AG10803 (cell line): ENCODE results near the gene IP6K3.

Source experiments
- DNase-seq: peaks from one replicate; pipeline ENCODE4 v3.0.0; 2010; ENCODE audit warnings: low read depth
- H3K4me3 ChIP-seq: 2 replicates; pipeline ENCODE4 v1.5.1; 2011; ENCODE audit warnings: mild to moderate bottlenecking, low read length, control low read depth
- CTCF ChIP-seq: conservative IDR thresholded peaks from 2 replicates; pipeline ENCODE4 v1.5.1; 2011; ENCODE audit warnings: mild to moderate bottlenecking, low read length, control low read depth, inconsistent platforms

Gene IP6K3

GRCh38 chr6:33720998-33721397 lies 25.7 kb downstream of the IP6K3 start:
- DNase-seq, result no peak

GRCh38 chr6:33719326-33719987 lies 27.2 kb downstream of the IP6K3 start:
- DNase-seq, result no peak
- no peak overlapping the region for H3K4me3 ChIP-seq
- no peak for TF ChIP-seq CTCF

More at GRCh38 chr6:33720998-33721397, 25.7 kb downstream of the IP6K3 start:
- no peak overlapping the region for H3K4me3 ChIP-seq
- TF ChIP-seq CTCF, result no peak

GRCh38 chr6:33718713-33719112 lies 28.0 kb downstream of the IP6K3 start:
- no peak for TF ChIP-seq CTCF
- no peak overlapping the region for H3K4me3 ChIP-seq
- no peak for DNase-seq

GRCh38 chr6:33717934-33718455 lies 28.7 kb downstream of the IP6K3 start:
- peak; percentile 22 for DNase-seq
- no peak for TF ChIP-seq CTCF
- no peak overlapping the region for H3K4me3 ChIP-seq

GRCh38 chr6:33716890-33717632 lies 29.6 kb downstream of the IP6K3 start:
- no peak for DNase-seq
- no peak for TF ChIP-seq CTCF

GRCh38 chr6:33716379-33716778 lies 30.3 kb downstream of the IP6K3 start:
- TF ChIP-seq CTCF, result no peak
- no peak for DNase-seq
- no peak overlapping the region for H3K4me3 ChIP-seq

More at GRCh38 chr6:33716890-33717632, 29.6 kb downstream of the IP6K3 start:
- H3K4me3 ChIP-seq, result no peak overlapping the region
